Esophagus (tissue), 2 donors: ENCODE measurements around the gene SLIT3. TPM values are rescaled to one million over a fixed set of nuclear protein-coding genes. Genes with fewer than 3 reads are reported as not detected.

Experiments used
- H3K27ac ChIP-seq, 2 donors: one replicate each; pipeline ENCODE4 v1.5.1; 2013; ENCODE audit warnings: low read depth in 2 of 2, mild to moderate bottlenecking in 2 of 2, inconsistent platforms in 1 of 2, low read length in 1 of 2, moderate library complexity in 1 of 2
- H3K27me3 ChIP-seq, 2 donors: one replicate each; pipeline ENCODE4 v1.6.1; 2013; ENCODE audit warnings: low read length in 2 of 2, control low read depth in 1 of 2, mild to moderate bottlenecking in 1 of 2; ENCODE audit not compliant: insufficient read depth in 2 of 2, control insufficient read depth in 1 of 2
- H3K36me3 ChIP-seq, 2 donors: one replicate each; pipeline ENCODE4 v1.6.1; 2013; ENCODE audit warnings: low read length in 1 of 2; ENCODE audit not compliant: control insufficient read depth in 2 of 2, insufficient read depth in 2 of 2
- H3K4me1 ChIP-seq, 2 donors: one replicate each; pipeline ENCODE4 v1.6.1; 2013; ENCODE audit warnings: low read length in 1 of 2; ENCODE audit not compliant: control insufficient read depth in 2 of 2, insufficient read depth in 2 of 2
- H3K4me3 ChIP-seq, 2 donors: one replicate each; pipeline ENCODE4 v1.5.1; 2013; ENCODE audit warnings: low read length in 2 of 2, mild to moderate bottlenecking in 2 of 2, low read depth in 1 of 2, moderate library complexity in 1 of 2
- H3K9me3 ChIP-seq, 2 donors: one replicate each; pipeline ENCODE4 v1.6.1; 2013; ENCODE audit warnings: mild to moderate bottlenecking in 2 of 2, low read depth in 1 of 2, low read length in 1 of 2, moderate library complexity in 1 of 2; ENCODE audit not compliant: control insufficient read depth in 2 of 2, insufficient read depth in 1 of 2
- WGBS, 2 donors: extraction: QIAGEN DNeasy Blood & Tissue Kit; methylation state at CpG; one replicate each; pipeline ENCODE4 v1.1.7; 2013; 5-methylcytosine and 5-hydroxymethylcytosine counted together
- polyA plus RNA-seq, 2 donors: library from polyadenylated mRNA; stranded (reverse); fragments of 200-250 nt; gene quantifications; one replicate each; pipeline ENCODE4 v1.2.3, GENCODE V29; 2013
- donor health status: healthy with polysubstance abuse.
- donor health status: Bipolar disorder and iron deficiency.

The SLIT3 gene
- polyA plus RNA-seq, 2 donors: 0.53 to 2.0 TPM

DNA sequence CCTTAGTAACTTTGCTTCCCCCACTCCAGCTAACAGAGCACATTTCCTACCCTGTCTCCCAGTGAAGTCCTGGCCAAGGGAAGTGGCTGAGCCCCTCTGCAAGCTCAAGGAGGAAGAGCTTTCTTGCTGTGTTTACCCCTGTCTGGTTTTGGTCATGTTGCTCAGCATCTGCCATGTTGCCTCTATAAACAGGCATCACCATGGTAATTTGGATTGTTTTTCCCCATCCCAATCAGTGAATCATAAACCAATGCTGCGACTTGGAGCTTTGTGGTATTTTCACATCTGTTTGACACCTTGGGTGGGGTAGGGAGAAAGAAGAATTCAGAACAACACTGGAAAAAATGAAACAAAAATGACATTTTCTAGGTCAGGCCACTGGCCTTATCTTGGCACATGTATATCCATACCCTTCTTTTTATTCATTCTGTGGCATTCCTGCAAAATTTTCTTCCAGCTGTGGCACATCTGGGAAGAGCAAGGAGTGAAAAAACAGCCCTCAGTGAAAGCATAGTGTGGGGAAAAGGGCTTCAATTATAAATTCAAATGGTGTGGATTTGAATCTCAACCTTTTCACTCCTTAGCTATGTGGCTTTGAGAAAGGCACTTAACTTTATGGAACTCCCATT lies 42.5 kb downstream of the SLIT3 start:
- no peaks in the 10 kb centered on the region for H3K36me3 ChIP-seq
- no peak overlapping the region for H3K4me3 ChIP-seq
- no peak overlapping the region for H3K27ac ChIP-seq
- H3K4me1 ChIP-seq: no peaks in the 10 kb centered on the region
- WGBS, 2 donors: 56 to 61% methylated on average over 1 of the region's 1 CpG
- no peaks in the 10 kb centered on the region for H3K27me3 ChIP-seq
- peaks cover 0 to 3% of the 10 kb centered on the region in 2 donors for H3K9me3 ChIP-seq

DNA sequence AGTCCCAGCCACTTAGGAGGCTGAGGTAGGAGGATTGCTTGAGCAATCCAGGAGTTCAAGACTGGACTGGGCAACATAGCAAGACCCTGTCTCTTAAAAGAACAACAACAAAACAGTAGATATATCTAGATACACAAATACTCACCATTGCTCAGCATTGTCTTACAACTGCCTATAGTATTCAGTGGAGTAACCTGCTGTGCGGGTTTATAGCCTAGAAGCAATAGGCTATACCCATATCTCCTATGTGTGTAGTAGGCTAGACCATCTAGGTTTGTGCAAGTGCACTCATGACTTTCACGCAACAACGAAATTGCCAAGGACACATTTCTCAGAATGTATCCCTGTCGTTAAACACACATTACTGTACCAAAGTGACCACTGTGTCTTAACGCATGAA lies 44.7 kb downstream of the SLIT3 start:
- WGBS, 2 donors: 92 to 97% methylated on average over 5 of the region's 5 CpGs
- Histone ChIP-seq H3K27me3 (no peaks in the 10 kb centered on the region), H3K9me3 (peaks cover 0 to 3% of the 10 kb centered on the region in 2 donors), H3K4me3 (no peak overlapping the region), H3K36me3 (no peaks in the 10 kb centered on the region), H3K27ac (no peak overlapping the region), H3K4me1 (peaks cover 0 to 2% of the 10 kb centered on the region in 2 donors)

DNA sequence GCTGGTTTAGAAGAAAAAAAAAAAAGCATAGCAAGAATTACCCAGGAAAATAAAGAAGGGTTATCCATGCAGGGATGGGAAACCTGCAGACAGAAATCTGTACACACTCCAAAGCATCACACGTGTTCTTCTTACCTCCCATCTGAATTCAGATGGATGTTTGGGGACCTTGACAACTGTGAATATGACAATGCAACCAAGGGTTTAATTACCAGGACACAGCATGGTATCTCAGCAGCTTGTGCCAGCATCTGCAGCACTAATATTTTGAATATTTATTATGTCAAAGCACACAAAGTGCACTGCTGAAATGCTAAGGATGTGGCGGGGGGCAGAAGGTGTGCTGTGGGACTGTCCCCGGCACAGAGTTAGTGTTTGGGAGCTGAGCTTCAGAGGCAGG lies 47.9 kb downstream of the SLIT3 start:
- WGBS, 2 donors: 82 to 89% methylated on average over 3 of the region's 3 CpGs
- H3K4me3 ChIP-seq: no peak overlapping the region
- peaks cover 0 to 3% of the 10 kb centered on the region in 2 donors for H3K9me3 ChIP-seq
- H3K36me3 ChIP-seq: no peaks in the 10 kb centered on the region
- H3K27me3 ChIP-seq: no peaks in the 10 kb centered on the region
- no peak overlapping the region for H3K27ac ChIP-seq
- peaks cover 0 to 2% of the 10 kb centered on the region in 2 donors for H3K4me1 ChIP-seq

DNA sequence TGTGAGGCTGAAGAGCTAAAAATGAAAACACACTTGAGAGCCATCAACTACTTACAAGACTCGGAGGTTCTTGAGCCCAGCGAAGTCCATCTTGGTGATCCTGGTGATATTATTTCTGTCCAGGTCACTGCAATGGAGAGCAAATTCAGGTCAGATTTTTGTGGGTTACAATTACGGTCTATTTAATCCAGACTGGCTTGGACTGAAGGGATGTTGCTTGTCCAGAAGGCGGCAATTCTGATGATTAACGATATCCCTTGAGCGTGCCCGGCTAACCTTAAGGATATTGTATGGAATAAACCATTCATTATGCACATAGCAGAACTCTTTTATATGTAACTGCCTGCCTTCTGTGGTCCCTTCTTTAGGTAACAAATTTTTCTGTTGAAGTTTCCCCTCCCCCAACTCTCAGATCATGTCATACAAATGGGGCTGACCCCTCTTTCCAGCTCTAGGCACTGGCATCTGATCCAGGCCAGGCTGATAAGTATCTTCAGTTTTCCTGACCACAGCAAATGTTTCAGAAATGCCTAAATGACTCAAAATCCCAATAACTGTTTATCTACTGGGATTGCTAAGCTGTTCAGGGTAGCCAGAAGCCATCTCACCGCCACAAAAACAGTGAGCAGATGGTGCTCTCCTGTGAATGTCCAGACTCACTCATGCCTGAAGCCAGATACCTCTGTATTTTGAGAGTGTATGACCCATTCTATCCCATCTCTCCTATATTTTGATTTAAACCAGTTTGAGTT lies 49.4 kb downstream of the SLIT3 start:
- no peaks in the 10 kb centered on the region for H3K36me3 ChIP-seq
- no peaks in the 10 kb centered on the region for H3K27me3 ChIP-seq
- H3K4me3 ChIP-seq: no peak overlapping the region
- peaks cover 0 to 2% of the 10 kb centered on the region in 2 donors for H3K4me1 ChIP-seq
- WGBS, 2 donors: 87 to 92% methylated on average over 8 of the region's 8 CpGs
- H3K9me3 ChIP-seq: peaks cover 0 to 3% of the 10 kb centered on the region in 2 donors
- no peak overlapping the region for H3K27ac ChIP-seq

DNA sequence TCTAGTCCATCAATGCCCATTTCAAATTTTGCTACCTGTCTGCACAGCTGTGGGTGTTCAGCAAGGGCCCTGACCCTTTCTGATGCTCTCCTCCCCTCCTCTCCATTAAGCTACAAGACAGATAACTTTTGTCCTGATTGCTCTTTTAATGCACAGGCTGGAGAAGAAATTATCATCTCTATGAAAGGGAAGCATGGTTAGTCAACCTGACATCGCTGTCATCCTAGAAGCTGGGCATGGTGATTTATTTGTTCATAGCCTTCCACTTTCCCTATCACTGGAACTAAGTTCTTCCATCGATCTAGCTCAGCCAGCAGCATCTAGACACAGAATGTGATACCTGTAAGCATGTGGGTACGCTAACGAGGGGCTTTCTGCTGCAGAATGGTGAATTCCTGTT lies 50.1 kb downstream of the SLIT3 start:
- Histone ChIP-seq H3K27me3 (no peaks in the 10 kb centered on the region), H3K4me1 (peaks cover 0 to 2% of the 10 kb centered on the region in 2 donors), H3K4me3 (no peak overlapping the region), H3K9me3 (peaks cover 0 to 3% of the 10 kb centered on the region in 2 donors), H3K36me3 (no peaks in the 10 kb centered on the region), H3K27ac (no peak overlapping the region)
- 80 to 86% methylated on average over 4 of the region's 4 CpGs for WGBS, 2 donors

DNA sequence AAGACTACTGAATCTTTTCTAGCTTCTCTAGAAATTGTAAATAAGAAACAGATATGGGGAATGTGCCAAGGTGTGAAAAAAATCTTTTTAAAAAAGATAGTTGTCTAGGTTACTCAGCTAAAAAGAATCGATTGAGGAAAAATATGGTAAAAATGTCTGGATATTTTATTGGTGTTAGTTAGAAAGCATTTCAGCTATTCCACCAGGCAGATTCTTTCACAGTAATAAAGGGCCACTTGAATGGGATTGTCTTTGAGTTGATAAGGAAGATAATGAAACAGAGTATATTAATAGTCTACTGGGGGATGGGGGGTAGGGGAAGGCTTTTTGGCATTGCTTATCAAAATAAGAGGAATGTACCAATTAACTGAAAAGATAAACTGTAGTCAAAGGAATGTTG lies 51.9 kb downstream of the SLIT3 start:
- peaks cover 0 to 3% of the 10 kb centered on the region in 2 donors for H3K9me3 ChIP-seq
- peaks cover 0 to 2% of the 10 kb centered on the region in 2 donors for H3K4me1 ChIP-seq
- H3K27ac ChIP-seq: no peak overlapping the region
- H3K27me3 ChIP-seq: no peaks in the 10 kb centered on the region
- no peak overlapping the region for H3K4me3 ChIP-seq
- WGBS, 2 donors: 62 to 67% methylated on average over 1 of the region's 1 CpG
- H3K36me3 ChIP-seq: no peaks in the 10 kb centered on the region

DNA sequence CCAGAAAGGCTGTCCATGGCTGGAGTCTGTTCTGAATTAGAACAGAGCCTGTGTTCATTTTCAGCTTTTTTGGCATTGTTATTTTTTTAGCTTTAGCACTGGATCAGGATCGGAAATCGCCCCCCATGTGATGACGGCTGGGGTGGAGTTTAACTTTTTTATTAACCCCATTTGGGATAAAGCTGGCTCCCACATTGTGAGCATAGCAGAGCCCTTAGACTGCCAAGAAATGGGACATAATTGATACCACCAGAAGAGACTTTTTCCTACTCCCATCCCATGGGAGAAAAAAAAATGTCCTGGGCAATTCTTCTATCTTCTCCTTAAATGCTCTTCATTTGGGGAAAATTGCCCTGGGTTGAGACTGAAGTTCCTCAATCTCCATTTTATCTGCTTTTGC lies 52.4 kb downstream of the SLIT3 start:
- Histone ChIP-seq H3K4me1 (peaks cover 0 to 2% of the 10 kb centered on the region in 2 donors), H3K36me3 (no peaks in the 10 kb centered on the region), H3K27ac (no peak overlapping the region), H3K9me3 (no peaks in the 10 kb centered on the region), H3K4me3 (no peak overlapping the region), H3K27me3 (no peaks in the 10 kb centered on the region)
- WGBS, 2 donors: 66 to 74% methylated on average over 3 of the region's 3 CpGs

DNA sequence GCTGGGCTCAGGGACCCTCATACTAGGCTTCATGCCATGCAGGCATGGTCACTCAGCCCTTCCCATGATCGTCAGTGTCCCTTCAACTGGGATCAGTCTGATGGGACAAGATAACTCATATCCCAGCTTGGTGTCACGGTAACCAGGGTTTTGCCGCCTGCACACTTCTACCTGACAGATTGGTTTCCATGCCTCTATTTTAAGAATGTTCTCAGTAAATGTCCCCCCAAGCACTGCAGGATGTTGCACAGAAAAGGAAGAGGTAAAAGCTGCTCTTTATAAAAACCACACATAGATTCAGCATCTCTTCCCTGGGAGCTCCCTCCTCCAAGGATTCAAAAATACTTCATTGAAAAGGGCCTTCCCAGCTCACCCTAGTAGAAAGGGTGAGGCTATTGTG lies 56.1 kb downstream of the SLIT3 start:
- Histone ChIP-seq H3K4me3 (no peak overlapping the region), H3K9me3 (no peaks in the 10 kb centered on the region), H3K27me3 (no peaks in the 10 kb centered on the region), H3K27ac (no peak overlapping the region), H3K4me1 (no peaks in the 10 kb centered on the region), H3K36me3 (no peaks in the 10 kb centered on the region)
- WGBS, 2 donors: 90 to 94% methylated on average over 3 of the region's 3 CpGs

DNA sequence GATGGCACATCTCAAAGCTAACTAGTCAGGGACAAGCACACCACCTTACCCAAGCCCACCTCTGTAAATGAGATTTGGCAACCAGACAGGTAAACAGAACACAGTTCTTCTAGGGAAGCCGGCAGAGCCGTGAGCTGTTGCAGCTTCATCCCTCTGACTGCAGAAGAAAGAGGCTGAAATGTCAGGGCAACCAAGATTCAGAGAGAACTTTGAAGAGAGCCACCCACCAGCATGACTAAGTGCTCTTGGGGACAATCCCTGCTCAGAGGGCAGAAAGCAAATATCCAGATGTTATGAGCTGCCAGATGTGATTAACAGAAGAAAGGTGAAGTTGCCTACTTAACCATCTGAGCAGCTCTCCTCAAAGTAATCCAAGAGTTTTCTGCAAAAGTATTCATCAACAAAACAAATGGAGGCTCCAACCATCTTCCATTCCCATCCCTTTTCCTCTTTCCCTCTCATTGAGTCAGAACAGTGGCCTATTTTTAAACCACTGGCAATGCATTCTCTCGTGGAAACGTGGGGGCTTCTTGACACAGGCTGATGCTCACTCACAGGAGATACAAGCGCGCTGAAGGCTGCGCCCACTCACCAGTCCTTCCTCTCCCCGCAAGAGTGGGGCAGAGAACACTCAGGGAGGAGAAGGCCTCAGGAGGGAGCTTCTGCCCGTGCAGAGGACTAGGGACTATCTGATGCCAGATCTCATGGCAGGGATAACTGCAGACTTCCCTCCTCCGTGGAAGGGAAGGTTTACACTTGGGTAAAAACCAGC lies 57.1 kb downstream of the SLIT3 start:
- Histone ChIP-seq H3K36me3 (no peaks in the 10 kb centered on the region), H3K27ac (no peak overlapping the region), H3K27me3 (no peaks in the 10 kb centered on the region), H3K4me1 (no peaks in the 10 kb centered on the region), H3K9me3 (no peaks in the 10 kb centered on the region), H3K4me3 (no peak overlapping the region)
- WGBS, 2 donors: 86 to 88% methylated on average over 10 of the region's 10 CpGs
